Thyroid gland (tissue), 4 donors: ENCODE data around the gene NR4A1. TPM values are rescaled to one million over a fixed set of nuclear protein-coding genes. Genes with fewer than 3 reads are reported as not detected.

ENCODE experiments used
- DNase-seq, 2 donors: peaks; one replicate each; pipeline ENCODE4 v3.0.0-alpha.2; 2019
- H3K27ac ChIP-seq, 3 donors: fragments of 200-600 bp; sonication (generic); 1 replicate in 2 of 3; 2 replicates in 1 of 3; pipeline ENCODE4 v1.5.1; 2016 to 2019; ENCODE audit warnings: mild to moderate bottlenecking in 1 of 3, moderate library complexity in 1 of 3
- H3K27me3 ChIP-seq: fragments of 200-600 bp; sonication (generic); one replicate; pipeline ENCODE4 v1.5.1; 2019
- H3K36me3 ChIP-seq, 2 donors: fragments of 200-600 bp; sonication (generic); one replicate each; pipeline ENCODE4 v1.5.1; 2016 to 2019
- H3K4me1 ChIP-seq, 2 donors: fragments of 200-600 bp; sonication (generic); one replicate each; pipeline ENCODE4 v1.5.1; 2017 to 2019
- H3K4me3 ChIP-seq, 3 donors: fragments of 200-600 bp; sonication (generic); replicated peaks in 1 of 3; 1 replicate in 2 of 3; 2 replicates in 1 of 3; pipeline ENCODE4 v1.5.1; 2016; ENCODE audit warnings: mild to moderate bottlenecking in 1 of 3
- H3K9me3 ChIP-seq: fragments of 200-600 bp; sonication (generic); one replicate; pipeline ENCODE4 v1.5.1; 2017
- CTCF ChIP-seq, 6 experiments: fragments of 200-600 bp in 3 of 6; fragments of 450-650 bp in 3 of 6; sonication (generic) in 3 of 6; IDR thresholded peaks; one replicate each; pipeline ENCODE4 v1.5.1; 2016 to 2019; ENCODE audit warnings: antibody characterized with exemption in 6 of 6, mild to moderate bottlenecking in 2 of 6, inconsistent platforms in 1 of 6, moderate library complexity in 1 of 6
- POLR2A ChIP-seq, 2 donors: fragments of 450-650 bp; IDR thresholded peaks; one replicate each; pipeline ENCODE4 v1.6.1; 2017; ENCODE audit warnings: antibody characterized with exemption in 2 of 2, mild to moderate bottlenecking in 2 of 2, moderate library complexity in 1 of 2
- WGBS, 2 donors: methylation state at CpG; one replicate each; pipeline ENCODE4 v1.1.5; 2017; 5-methylcytosine and 5-hydroxymethylcytosine counted together
- intact Hi-C: fragments of 100-400 bp; cut with DNase I; formaldehyde crosslinking; loops from one replicate; pipeline ENCODE4 v1.15.1; 2023
- total RNA-seq, 4 donors: library from RNA; depleted of rRNA; stranded (reverse); fragments of >200 nt; gene quantifications; one replicate each; pipeline ENCODE4 v1.2.3, GENCODE V29; 2016

NR4A1 gene
- total RNA-seq, 4 donors from 2014 or later, result 46.3 to 156 (median 83.5) TPM

DNA sequence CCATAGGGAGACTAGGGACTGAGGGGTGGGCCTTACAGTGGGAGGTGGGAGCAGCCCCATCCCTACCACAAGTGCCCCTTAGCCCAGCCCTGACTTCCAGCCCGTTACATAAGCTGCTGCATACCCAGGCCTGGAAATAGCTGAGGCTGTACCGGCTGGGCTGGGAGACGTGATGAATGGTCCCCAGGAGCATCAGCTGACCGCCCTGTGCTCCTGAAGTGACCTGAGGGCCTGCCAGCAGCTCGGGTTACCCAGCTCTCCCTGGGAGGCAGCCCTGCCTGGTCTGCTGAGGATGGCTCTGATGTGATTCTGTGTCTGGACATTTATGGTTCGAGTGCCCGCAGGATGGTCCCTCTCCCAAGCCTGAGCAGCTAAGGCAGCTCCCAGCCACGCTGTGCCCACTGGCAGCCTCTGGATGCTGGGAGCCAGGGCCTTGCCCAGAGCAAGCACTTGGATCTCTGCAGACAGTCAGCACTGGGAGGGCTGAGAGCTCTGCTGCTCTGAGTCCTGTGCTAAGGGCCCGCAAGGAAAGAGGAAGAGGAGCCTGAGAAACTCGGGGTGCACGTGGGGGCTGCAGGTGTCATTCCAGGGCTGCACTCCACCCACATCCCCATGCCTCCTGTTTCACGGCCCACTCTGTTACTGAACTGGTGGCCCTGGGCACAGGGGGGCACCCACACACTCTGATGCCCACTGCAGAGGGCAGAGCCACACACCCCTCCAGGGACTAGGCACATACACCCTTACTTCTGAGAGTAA, 24.0 kb upstream of the NR4A1 start:
- Histone ChIP-seq H3K4me3 (no peak overlapping the region), H3K36me3 (no peaks in the 10 kb centered on the region), H3K4me1 (peaks cover 15 to 37% of the 10 kb centered on the region in 2 donors), H3K9me3 (no peaks in the 10 kb centered on the region), H3K27me3 (no peaks in the 10 kb centered on the region), H3K27ac (no peak overlapping the region)
- DNase-seq, result no peak
- intact Hi-C loops, result loop anchor here (10.0 kb wide), 1 partner anchor 98 kb away; no protein-coding TSS in a partner anchor
- TF ChIP-seq POLR2A (IDR thresholded peaks at IDR 0.05) (no peak), CTCF (IDR thresholded peaks at IDR 0.05) (no peak)
- 81 to 94% methylated on average over 3 to 8 of the region's 12 CpGs for WGBS, 2 donors

- TF ChIP-seq POLR2A (IDR thresholded peaks at IDR 0.05) (peak in 1 of 2 donors; percentile 6), CTCF (IDR thresholded peaks at IDR 0.05) (no peak)
- no peaks in the 10 kb centered on the region for H3K27me3 ChIP-seq
- H3K4me3 ChIP-seq, result no peak overlapping the region
- WGBS, 2 donors, result 30 to 37% methylated on average over 3 to 4 of the region's 4 CpGs
- H3K27ac ChIP-seq, result peak overlapping the region; percentile 7 to 47 (median 23)
- H3K9me3 ChIP-seq, result no peaks in the 10 kb centered on the region
- no peaks in the 10 kb centered on the region for H3K36me3 ChIP-seq
- DNase-seq, result peak; percentile 89 to 91
- peaks cover 23 to 40% of the 10 kb centered on the region in 2 donors for H3K4me1 ChIP-seq
- intact Hi-C loops, result loop anchor here (10.0 kb wide), 1 partner anchor 95 kb away; no protein-coding TSS in a partner anchor
Measured at GRCh38 chr12:52029685-52030084, 21.6 kb upstream of the NR4A1 start.

DNA sequence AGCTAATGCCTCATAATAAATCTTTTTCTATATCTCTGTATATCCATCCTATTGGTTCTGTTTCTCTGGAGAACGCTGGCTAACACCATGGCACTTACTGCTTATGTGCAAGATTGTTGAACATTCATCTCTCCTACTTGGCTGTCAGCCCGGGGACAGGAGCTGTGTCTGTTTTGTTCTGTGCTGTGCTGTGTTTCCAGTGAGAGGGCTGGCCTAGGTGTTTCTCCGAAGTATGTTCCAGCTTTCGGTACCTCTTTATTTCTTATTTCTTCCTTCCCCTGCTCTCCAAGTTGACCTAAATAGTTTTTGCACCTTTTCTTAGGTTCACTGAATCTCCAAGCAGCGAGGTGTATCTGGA, 18.8 kb upstream of the NR4A1 start:
- Histone ChIP-seq H3K36me3 (no peaks in the 10 kb centered on the region), H3K4me3 (no peak overlapping the region), H3K27me3 (no peaks in the 10 kb centered on the region), H3K4me1 (peaks cover 20 to 38% of the 10 kb centered on the region in 2 donors), H3K27ac (peak overlapping the region; percentile 82 to 100 (median 98)), H3K9me3 (no peaks in the 10 kb centered on the region)
- intact Hi-C loops, result no loop called here
- TF ChIP-seq POLR2A (IDR thresholded peaks at IDR 0.05), result no peak
- no peak for TF ChIP-seq CTCF (IDR thresholded peaks at IDR 0.05)
- WGBS, 2 donors, result 2% methylated on average over 5 of the region's 5 CpGs
- peak; percentile 92 to 93 for DNase-seq

DNA sequence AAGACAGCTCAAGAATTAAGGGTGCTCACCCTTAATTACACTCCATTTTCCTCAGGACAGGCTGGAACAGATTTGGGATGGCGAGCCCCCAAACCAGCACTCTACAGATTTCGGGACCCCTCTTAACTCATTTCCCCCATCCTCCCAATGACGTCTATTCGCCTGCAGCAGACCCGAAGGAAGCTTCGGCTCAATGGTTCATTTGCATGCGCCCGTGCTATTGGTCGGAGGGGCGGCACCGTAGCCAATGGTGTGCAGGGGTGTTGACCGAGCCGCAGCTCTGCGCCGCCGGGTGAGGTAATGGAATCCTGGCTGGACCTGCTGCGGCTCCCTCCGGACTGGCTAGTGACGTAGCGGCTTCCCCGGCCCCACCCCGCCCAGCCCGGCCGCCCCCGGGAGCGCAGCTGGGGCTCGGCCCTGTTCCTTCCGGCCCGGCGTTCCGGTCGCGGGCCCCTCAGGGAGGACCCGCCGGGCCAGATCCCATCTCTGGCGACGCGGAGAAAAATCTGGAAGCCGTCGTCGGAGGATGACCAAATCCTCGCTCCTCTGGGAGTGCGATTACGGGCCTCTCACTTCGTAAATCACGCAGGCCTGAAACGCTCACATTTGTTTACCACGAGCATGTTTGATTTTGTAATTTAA, 18.3 kb upstream of the NR4A1 start:
- 1 to 3% methylated on average over 20 to 25 of the region's 48 CpGs for WGBS, 2 donors
- Histone ChIP-seq H3K4me3 (no peak overlapping the region), H3K36me3 (no peaks in the 10 kb centered on the region), H3K27ac (peak overlapping the region; percentile 82 to 100 (median 98)), H3K4me1 (peaks cover 25 to 40% of the 10 kb centered on the region in 2 donors), H3K9me3 (no peaks in the 10 kb centered on the region), H3K27me3 (no peaks in the 10 kb centered on the region)
- peak; percentile 99 for DNase-seq
- no peak for TF ChIP-seq CTCF (IDR thresholded peaks at IDR 0.05)
- peak in 1 of 2 donors; percentile 88 for TF ChIP-seq POLR2A (IDR thresholded peaks at IDR 0.05)
- intact Hi-C loops, result no loop called here
